HG03139 (cell line): ENCODE results near the gene FAM124A.

Experiments used
- ATAC-seq: cut with Tn5 transposase; IDR thresholded peaks from one replicate; pipeline ENCODE4 v1.9.1; 2021; ENCODE audit not compliant: unreplicated experiment

Gene FAM124A, protein sequence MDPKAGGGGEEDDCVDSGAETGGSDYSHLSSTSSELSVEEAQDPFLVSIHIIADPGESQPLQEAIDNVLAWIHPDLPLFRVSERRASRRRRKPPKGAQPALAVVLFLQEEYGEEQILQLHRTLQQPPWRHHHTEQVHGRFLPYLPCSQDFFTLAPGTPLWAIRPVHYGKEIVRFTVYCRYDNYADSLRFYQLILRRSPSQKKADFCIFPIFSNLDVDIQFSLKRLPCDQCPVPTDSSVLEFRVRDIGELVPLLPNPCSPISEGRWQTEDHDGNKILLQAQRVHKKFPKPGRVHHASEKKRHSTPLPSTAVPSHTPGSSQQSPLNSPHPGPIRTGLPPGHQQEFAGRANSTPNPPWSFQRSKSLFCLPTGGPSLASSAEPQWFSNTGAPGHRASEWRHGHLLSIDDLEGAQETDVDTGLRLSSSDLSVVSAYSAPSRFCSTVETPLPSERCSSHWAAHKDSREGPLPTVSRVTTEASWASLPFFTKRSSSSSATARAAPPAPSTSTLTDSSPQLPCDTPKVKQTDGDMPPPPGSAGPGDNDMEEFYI

DNA sequence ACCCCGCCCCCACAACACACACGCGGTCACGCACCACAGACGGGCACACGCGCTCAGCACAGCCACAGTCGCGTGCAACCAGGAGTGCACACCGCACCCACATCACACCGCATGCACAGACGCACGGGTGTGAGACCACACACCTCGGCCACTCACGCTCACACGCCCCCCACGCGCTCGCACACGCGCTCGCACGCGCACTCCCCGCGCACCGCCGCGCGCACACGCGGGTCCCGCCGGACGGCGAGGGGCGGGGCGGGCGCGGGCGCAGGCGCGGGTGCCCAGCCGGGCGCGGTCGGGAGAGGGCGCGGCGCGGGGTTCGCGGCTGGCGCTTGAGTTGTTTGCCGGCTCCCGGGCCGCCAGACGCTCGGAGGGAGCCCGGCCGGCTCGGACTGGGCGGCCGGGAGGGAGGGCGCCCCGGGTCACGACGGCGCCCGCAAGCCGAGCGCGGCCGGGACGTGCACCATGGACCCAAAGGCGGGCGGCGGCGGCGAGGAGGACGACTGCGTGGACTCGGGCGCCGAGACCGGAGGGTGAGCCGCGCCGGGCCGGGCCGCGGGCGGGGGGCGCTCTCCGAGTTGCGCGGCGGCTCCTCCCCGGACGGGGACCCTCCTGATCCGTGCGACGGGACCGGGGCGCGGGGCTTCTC, at the start of gene FAM124A:
Gene FAM124A, plus strand, starts transcription at position 362 of the 649 bp plus-strand sequence. Its CDS starts 104 bp downstream, at position 466.
- peak; percentile 56 for ATAC-seq

DNA sequence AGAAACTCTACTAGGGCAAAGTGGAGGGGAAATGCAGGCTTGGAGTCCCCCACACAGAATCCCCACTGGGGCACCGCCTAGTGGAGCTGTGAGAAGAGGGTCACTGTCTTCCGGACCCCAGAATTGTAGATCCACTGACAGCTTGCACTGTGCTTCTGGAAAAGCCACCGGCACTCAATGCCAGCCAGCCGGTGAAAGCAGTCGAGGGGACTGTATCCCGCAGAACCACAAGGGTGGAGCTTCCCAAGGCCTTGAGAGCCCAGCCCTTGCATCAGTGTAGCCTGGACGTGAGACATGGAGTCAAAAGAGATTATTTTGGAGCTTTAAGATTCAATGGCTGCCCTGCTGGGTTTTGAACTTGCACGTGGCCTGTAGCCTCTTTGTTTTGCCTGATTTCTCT, 47.2 kb upstream of the FAM124A start:
- no peak for ATAC-seq

DNA sequence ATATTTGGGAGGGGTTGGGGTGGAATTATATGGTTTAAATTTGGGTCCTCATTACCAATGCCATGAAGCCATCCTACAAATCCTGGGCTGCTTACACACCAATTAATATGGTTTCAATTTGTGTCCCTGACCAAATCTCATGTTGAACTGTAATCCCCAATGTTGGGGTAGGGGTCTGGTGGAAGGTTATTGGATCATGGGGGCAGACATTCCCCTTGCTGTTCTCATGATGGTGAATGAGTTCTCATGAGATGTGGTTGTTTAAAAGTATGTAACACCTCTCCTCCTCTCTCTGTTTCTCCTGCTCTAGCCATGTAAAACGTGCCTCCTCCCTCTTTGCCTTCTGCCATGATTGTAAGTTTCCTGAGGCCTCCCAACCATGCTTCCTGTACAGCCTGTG, 46.6 kb upstream of the FAM124A start:
- no peak for ATAC-seq

DNA sequence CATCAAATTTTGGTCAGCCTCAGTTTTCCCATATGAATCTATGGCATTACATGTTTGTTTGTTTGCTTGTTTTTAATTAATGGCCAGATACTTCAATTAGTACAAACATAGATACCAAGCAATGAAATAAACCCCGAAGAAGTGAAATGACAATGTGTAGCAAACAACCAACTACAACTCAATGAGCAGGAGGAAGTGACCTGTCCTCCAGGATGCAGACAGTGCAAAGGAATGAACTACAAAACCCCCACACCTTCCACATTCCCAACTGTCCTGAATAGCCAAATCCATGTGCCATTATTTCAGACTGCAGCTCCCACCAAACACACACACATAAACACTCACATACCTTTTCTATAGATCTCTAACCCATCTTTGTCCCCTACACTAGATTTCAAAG, 45.0 kb upstream of the FAM124A start:
- ATAC-seq, result no peak

DNA sequence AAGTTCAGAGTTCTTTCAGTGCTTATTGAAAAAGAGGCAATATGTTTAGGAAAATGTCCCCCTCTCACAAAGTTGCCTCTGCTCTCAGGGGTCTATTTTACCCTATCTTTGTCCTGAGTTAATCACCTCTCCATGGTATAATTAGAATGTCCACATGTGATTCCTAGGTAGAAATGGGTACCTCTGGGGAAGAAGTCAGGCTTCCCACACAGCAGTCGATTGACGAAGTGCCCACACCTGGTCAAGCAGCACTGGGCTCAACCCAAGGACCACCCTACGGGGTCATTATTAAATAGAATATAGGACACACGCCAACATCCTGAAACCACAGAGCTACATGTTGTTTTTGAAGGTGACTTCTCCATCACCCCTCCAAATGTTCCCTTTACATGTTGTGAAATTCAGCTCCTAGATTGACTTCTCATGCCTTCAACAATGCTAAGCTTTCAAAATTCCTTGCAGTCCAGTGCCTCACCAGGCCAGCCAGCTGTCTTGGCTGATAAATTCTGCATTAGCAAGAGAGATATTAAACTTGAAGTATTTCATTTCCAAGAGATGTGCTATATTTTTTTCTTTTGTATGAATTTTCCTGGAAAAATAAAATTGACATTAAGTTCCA, 43.6 kb upstream of the FAM124A start:
- no peak for ATAC-seq

DNA sequence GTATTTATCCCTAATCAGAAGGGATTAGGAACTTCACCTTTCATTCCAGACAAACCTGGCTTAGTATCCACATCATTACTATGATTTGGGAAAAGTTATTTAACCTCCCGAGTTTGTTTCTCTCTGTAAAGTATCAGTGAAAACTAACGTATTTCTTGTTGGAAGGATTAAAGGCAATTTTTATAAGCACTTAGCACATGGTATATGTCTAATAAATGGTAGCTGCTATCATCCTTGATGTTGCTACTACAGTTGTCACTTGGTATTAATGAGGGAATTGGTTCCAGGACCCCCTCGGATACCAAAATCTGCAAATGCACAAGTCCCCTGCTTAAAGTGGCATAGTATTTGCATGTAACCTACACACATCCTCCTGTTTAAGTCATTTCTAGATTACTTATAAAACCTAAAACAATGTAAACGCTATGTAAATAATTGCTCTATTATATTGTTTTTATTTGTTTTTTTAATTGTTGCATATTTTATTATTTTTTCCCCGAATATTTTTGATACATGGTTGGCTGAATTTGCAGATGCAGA, 42.7 kb upstream of the FAM124A start:
- no peak for ATAC-seq

DNA sequence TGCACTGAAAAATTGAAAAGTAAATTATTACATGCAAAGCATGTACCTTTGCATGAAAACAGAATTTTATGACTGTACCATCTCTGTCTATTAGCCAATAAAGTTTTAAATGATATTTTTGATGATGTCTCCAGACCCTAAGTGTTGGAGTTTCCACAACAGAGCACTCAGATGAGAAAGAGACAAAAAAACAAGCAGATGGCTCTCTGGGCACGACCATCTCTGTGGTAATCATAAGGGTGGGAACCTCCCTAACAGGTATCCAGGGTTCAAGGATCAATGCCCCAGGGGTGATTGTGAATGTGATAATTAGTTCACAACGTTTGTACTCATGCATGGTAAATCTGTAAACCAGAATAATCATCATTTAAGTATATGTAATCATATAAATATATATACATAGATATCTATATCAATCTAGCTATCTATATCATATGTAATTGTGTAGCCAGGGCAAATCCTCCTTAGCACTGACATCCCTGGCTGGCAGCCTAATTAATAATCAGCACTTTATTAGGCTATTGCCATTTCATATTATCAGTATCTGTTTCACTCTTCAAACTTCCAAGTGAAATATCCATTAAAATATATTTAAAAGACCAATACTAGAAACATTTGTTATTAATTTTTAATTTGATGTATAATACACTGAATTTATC, 41.2 kb upstream of the FAM124A start:
- ATAC-seq, result no peak

DNA sequence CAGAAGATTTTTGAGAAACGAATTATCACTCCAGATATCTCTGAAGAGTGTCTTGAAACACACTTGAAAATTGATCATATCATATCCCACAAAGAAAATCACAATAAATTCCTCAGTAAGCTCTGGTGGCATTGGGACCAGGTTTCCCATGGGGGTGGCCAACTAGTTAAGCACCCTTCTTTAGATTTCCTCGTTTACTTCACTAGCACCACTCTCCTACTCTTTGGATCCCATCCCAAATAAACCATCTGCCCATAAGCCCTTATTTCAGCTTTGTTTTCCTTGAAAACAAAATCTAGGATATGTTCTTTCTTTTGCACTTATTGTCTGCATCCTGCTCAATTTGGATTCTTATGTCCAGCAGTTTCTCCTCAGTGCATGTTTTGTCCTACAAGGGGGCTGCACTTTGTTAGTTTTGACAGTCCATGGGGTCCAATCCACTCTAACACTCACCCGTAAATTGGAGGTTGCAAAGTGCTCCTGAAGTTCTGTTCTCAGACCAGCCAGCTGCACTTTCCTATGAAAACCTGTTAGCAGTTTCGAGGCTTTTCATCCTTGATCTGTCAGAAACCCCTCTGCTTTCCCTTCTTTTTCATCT, 40.3 kb upstream of the FAM124A start:
- ATAC-seq, result no peak

DNA sequence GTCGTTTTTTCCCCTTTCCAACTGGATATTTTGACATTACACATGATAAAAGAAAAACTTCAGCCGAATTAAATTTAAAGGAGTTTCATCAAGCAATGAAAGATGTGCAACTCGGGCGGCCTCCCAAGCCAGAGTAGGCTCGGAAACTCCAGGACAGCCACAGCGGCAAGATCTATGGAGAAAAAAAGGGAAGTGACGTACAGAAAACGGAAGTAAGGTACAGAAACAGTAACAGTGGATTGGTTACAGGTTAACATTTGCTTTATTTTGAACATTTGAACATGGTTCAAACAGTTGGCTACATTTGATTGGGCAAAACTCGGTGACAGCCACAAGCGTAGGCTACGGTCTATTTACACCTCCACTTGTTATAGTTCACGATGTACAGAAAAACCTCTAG, 30.5 kb upstream of the FAM124A start:
- no peak for ATAC-seq

DNA sequence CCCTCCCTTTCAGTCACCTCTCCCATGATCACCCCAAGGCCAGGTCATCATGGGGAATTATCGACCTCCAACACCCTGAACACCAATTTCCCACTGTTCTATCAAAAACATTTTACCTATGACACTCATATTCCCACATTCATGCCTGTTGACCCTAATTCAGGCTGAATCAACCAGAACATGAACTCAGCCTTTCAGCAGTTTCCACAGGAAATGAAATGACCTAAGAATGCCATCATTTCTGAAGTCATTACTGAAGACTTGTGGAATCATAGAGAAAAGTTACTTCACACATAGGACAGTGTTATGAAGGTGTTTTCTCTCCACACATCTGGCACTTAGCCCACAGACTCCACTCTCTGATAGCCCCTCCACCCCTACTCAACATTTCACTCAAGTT, 29.9 kb upstream of the FAM124A start:
- no peak for ATAC-seq

DNA sequence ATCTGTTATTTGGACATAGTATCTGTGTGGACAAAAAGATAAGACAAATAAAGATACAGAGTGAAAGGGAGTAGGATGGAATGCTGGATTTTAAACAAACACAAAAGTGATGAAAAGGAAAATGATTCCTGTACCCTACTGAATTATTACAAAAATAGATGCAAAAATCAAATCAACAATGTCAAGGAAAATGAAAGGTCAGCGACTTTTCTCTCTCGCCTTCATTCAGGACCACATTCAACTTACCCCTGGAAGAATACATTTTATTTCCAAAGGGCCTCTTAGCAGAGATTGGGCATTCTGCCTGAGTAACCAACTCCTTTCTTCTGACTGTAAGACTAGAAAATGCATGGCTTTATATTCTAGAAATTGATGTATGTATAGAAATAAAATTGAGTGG, 28.8 kb upstream of the FAM124A start:
- ATAC-seq, result no peak

DNA sequence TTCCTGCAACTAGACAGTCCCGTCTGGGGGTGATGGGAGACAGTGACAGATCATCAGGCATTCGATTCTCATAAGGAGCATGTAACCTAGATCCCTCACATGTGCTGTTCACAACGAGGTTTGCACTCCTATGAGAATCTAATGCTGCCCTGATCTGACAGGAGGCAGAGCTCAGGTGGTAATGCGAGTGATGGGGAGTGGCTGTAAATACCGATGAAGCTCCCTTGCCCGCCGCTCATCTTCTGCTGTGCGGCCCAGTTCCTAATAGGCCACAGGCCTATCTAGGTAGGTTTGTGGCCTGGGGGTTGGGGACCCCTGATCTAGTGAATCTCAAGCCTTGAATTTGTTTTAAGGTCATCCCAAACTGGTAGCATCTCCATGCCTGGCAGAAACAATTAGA, 27.3 kb upstream of the FAM124A start:
- ATAC-seq, result no peak

DNA sequence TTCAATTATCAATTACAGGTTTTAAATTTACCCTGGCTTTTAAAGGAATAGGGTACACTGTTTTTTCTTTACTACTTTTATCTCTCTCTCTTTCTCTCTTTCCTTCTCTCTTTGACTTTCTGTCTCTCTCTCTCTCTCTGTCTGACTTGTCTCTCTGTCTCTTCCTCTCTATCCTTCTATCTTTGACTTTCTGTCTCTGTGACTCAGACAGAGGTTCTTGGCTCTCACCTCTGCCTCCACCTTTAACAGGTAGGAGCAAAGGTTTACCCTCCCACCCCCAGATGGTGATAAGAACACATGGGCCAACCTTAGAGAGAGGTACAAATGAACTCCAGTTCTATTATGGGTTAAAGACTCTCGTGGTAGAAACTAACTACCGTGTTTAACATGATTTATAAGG, 20.3 kb upstream of the FAM124A start:
- ATAC-seq, result no peak

DNA sequence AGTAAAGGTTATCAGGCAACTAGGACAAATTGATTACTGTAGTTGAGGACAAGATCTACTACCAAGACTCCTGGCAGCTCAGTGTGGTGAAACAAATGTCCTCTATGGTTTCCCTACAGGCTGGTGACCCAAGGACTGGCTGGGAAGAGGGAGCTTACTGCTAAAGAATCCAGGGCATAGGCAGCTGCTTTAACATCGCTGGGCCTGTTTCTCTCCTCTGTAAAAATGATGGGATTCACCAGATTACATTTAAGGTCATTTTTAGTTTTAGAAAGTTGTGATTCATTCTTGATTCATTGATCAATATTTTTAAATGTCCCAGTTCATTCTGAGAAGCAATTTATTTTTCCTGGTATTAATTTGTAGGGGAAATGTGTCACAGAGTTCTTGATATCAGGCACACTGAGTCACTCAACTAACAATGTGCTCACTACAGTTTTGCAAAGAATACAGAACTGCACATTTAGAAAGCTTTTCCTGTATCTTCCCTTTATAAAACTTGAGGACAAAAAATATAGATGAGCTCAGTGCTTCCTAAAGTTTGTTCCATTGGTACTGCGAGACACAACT, 19.6 kb upstream of the FAM124A start:
- ATAC-seq, result no peak

DNA sequence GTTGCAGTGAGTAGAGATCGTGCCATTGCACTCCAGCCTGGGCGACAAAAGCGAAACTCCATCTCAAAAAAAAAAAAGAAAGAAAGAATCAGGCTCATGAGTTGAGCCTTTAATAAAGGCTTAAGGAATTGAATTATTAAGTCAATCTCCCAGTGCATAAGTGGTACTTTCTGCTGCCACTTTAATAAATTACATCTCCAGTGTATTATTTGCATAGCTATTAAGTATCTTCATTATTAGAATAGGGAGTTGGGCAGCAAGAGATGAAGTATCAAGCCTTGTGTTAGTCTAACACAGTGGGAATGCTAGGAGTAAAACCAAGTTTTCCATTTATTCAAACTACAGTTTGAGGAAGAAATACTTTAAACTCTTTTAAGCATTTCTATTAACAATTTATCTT, 15.6 kb upstream of the FAM124A start:
- no peak for ATAC-seq

DNA sequence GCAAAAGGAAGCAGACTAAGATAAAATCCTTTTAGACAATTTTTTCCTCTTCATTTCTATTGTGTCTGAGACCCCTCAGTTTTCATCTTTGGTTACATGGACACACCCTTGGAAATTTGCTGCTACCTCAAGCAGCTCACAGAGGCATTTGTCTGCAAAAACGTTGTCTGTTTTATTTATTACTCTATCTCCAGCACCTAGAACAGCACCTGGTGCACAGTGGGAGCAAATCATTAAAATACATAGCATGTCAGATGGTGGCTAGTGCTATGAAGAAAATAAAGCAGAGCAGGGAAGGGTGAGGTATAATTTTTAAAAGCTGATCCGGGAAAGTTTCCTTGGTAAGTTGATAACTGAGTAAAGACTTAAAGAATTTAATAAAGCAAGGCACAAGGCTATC, 14.3 kb upstream of the FAM124A start:
- ATAC-seq, result no peak

DNA sequence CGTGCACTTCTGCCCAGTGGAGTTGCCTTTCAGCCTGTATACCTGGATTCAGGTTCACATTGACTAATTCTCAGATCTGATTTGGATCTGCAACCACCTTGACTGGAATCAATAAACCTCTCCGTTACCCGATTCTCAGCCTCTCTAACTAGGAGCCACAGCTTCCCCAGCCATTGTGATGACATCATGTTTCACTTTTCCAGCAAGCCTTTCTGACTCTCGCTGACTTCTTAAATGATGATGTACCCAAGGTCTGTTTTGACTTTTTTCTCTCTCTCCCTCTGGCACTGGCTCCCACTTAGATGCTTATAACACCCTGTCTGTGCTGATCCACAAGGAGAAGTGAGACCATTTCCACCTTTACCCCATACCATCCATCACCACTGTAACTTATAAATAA, 13.5 kb upstream of the FAM124A start:
- no peak for ATAC-seq

DNA sequence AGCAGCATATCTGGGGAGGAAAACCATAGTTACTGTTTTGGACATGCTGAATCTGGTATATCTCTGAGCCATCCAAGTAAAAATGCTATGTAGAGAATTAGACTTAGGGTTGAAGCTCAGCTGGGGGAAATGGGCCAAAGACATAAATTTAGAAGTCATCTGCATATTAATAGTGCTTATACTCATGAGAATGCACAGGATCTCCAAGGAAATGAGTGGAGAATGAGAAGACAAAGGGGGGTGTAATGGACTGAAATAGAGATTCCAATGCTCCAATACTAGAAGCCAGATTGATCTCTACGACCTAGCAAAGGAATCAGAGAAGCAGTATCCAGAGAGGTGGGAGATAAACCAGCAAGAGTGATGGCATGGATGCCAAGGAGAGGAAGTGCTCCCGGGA, 10.3 kb upstream of the FAM124A start:
- ATAC-seq, result no peak

DNA sequence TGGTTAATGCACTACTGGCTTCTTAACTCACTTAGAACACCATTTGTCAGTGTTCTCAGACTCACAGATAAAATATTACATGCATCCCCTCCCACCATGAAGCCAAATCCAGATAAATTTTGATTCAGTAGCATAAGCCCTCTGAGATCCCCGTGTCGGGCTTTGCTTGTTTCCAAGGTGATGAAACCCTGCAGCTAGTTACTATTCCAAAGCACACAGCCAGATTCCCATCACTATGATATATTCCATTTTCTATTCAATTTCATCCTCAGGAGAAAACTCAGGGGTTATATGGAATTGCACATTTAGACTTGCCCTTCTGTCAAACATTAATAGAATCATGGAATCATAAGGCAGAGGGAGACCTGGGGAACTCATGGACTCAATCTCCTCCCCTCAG, 9.4 kb upstream of the FAM124A start:
- ATAC-seq, result no peak

DNA sequence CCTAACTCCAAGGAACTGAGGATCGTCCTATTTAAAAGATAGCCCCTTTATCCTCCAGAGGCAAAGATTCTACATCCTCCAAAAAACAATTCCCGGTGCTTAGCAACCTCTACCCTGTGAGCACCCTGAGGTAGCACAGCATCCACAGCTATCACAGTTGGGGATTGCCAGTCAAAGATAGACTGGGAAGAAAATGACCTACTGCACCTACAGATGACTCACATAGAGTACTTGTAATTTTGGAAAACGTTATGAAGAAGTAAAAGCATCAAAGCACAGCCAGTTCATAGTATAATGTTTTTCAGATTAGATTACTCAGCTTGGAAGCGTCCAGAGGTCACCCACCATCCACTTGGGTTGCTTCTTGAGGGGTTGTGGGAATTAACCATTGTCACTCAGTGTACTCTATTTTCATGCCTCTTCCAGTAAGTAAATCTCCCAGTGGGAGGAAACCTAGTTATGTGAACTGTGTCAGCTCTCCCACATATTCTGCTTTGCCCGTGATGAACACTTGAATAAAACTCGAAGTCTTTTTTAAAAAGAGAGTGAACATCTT, 8.9 kb upstream of the FAM124A start:
- ATAC-seq, result no peak
